ENCODE data around the gene CHMP1B.

GRCh38 chr18:11871501-11871900, 20.3 kb downstream of the CHMP1B start:
- TF ChIP-seq POLR2A (IDR thresholded peaks at IDR 0.05) (no peak), CTCF (IDR thresholded peaks at IDR 0.05) (no peak), POLR2AphosphoS5 (IDR thresholded peaks at IDR 0.05) (no peak)
